Fibroblast of upper back skin (primary cell): ENCODE measurements around the gene XPO4.
"Not testable (repeated sequence)": the region's sequence is repeated elsewhere in the genome, so short reads cannot be mapped to it uniquely, and the experiment has no call there.

Experiments used
- DNase-seq: peaks from one replicate; pipeline ENCODE4 v3.0.0-alpha.2; 2013

The XPO4 gene

DNA sequence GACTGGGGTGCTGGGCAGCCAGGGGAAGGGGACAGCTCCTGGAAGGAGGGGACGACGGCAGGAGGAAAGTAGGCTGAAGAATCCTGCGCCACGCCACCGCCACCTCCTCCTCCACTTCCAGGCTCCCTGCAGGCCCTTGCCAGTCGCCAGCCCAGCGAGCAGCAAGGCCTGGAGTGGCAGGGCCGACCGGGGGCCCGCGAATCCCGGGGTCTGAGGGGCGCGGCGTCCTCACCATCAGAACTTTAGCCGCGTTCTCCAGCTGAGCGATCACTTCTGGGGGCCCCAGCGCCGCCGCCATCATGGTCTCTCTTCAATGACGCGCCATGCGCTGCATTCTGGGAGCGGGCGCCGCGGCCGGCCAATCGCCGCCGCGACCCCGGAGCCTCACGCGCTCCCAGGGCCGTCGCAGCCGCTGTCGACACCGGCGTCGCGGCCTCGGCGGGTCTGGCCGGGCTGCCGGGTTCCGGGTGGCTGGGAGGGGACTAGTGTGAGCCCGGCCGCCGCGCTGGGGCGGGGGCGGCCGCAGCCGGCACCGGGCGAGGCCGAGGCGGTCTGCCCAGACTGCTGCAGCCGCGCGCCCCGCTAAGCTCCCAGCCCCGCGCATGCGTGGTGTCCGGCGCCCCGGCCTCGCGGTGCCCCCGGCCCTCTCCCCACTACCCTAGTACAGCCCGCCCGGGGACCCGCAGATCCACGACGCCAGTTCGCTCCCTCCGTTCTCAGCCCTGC, at the start of gene XPO4:
Gene XPO4, minus strand, starts transcription at position 309 of the 726 bp plus-strand sequence. Its CDS starts 8 bp downstream, at position 301.
- peak; percentile 73 for DNase-seq

DNA sequence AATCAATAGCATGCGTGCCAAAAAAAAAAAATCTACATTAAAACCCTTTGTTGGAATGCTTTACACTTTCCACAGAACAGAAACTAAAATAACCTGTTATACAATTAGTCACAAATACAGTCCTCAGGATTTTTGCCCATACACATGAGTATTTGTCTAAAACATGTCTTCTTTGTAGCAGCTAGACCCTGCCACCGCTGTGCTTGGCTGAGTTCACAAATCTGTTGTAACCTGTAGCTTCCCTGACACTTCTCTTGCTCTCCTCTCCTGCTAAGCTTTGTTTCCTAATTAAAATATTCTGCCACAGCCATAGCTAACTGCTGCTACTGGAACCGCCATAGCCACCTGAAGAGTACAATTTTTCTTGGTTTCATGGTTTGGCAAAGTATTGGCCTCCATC, 45.5 kb upstream of the XPO4 start:
- not testable (repeated sequence) for DNase-seq

DNA sequence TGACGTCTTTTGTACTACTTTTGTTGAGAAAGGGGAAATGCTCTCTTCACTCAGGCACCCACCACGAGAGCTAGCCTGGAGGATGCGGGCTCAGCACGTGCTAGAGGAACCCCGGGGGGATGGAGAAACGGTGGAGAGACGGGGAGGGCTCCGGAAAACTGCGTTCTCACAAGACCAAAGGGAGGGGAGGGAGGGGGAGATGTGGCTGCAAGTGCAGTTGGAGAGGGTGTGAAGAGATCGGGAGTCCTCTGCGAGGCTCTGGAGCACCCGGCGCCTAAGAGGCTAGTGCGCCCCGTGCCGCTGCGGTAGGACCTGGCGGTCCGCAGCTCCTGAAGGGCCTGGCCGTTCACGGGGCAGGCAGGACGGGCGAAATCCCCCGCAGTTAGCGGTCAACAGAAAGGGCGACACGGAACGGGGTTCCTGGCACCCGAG, 43.4 kb upstream of the XPO4 start:
- no peak for DNase-seq

DNA sequence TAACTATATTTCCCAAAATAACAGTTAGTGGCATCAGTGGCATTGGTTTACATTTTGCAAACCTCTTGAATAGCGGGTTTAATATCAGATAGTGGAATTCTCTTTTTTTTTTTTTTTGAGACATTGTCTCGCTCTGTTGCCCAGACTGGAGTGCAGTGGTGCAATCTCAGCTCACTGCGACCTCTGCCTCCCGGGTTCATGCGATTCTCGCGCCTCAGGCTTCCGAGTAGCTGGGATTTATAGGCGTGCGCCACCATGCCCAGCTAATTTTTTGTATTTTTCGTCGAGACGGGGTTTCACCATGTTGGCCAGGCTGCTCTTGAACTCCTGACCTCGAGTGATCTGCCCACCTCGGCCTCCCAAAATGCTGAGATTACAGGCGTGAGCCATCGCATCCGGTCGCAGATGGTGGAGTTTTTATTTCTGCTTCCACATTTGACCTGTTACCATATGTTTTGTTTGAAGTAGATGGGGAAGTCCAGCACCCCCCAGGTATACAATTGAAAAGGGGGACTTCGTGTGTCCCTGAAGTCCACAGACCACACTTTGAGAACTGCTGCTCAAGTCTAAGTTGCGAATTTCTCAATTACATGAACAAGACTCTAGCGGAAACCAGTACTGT, 40.5 kb upstream of the XPO4 start:
- DNase-seq, result no peak

DNA sequence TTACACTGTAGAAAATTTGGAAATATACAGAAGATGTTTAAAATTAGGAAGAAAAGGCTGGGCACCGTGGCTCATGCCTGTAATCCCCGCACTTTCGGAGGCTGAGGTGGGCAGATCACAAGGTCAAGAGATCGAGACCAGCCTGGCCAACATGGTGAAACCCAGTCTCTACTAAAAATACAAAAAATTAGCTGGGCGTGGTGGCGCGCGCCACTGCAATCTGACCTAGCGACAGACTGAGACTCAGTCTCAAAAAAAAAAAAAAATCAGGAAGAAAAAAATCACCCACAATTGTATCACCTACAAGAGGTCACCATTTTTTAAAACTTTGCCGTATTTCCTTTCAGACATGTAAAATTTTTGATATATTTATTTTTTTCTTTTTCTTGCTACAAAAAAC, 38.0 kb upstream of the XPO4 start:
- DNase-seq, result not testable (repeated sequence)

DNA sequence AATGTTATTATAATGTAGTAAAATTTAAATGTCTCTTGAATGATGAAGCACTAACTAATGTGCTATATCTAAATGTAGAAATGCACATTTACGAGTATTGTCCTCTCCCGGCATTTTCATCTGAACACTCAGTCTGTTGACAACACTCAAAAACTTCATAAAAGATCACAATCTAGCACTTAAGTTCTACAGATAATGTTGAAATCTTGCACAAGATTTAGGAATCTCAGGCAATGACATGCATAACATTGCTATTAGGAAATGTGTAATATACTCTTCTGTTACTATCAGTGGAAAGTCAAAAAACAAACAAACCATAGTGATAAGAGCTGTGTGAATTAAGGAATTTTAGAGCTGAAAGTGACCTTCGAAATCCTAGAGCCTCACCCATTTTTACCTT, 37.5 kb upstream of the XPO4 start:
- peak; percentile 26 for DNase-seq

DNA sequence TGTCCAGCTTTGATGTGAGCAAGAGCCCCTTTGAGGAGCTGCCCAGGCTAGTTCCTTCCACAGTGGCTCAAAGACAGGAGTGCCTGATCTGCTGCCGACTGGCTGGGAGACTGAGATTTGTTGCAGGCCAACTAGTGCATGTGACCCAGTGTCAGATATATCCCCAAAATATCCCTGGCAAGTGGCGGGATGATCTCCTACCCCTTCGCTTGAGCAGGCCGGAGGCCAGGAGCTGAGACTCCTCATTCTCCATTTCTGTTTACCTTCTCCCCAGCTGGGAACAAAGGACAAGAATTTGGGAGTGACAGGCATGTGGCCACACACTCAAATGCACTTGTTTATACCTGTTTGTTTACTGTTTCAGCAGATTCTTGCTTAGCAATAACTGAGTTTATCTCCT, 37.1 kb upstream of the XPO4 start:
- DNase-seq, result no peak

DNA sequence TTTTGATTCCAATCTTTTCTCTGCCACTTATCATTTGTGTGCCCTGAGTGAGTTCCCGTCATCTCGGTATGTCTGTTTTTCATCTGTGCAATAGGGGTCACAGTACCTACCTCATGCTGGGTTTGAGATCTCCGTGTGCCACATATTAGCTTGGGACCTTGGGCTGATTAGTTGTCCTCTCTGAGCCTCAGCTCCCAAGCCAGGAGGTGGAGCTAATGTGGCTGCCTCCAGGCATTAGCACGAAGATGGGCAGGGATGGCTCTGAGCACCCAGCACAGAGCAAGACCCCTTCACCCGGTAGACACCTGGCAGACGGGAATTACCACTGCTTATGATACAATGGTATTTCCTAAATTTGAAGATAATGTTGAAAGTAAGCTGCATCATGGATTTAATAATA, 35.8 kb upstream of the XPO4 start:
- DNase-seq, result no peak

DNA sequence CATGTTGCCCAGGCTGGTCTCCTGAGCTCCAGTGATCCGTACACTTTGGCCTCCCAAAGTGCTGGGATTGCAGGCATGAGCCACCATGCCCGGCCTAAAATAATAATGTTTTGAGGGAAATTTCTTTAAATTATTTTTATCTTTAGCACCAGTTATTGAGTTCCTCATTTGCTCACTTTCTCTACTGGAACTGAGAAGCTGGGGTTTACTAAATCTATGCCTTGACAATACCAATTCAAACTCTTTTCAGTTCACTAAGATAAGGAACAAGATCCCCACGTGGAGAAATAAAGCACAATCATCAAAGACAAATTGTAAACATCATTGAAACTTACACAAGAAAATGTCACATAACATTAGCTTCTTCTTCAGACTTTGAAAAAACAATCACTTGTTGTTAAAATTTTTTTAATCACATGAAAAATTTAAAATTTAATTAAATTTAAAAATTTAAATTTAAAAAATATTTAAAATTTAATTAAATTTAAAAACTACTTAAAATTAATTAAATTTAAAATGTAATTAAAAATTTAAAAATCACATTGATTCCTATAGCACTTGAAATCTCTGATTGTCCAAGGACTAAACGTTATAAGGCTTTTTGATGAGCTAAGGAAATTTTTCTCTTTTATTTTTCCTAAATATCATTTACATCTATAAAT, 25.2 kb upstream of the XPO4 start:
- DNase-seq, result no peak

DNA sequence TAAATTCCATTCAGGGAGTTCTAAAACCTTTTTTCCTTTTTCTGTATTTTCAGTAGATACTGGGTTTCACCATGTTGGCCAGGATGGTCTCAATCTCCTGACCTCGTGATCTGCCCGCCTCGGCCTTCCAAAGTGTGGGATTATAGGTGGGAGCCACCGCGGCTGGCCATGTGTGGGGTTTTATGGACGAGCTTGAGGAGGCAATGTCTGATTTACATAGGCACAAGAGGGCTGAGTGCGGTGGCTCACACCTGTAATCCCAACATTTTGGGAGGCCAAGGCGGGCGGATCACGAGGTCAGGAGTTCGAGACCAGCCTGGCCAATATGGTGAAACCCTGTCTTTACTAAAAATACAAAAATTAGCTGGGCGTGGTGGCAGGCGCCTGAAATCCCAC, 22.8 kb upstream of the XPO4 start:
- not testable (repeated sequence) for DNase-seq

DNA sequence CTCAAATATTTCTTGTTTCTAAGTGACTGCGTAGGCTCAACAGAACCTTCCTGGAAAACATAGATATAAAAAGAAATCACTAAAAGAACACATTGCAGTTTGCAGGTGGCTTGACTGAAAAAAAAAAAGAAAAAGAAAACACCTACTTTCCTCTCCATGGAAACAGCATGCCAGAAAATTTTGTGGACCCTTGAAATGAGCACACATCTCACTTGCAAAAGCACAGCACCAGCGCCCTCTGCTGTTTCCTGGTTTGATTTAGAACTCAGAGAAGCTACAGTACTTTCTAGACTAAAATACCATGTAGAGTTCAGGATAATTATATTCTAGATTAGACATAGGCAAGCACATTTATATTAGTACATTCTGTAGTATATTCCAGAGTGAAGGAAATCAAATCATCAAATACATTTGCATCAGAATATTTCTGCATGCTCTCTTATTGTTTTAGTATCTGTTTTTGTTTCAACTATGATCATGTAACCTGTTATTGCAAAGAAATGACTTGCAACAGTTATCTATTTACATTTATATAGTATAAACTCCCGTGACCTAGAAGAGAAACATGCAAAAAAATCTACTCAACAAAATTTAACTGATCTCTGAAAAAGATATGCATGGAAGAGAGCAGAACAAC, 22.3 kb upstream of the XPO4 start:
- peak; percentile 83 for DNase-seq

DNA sequence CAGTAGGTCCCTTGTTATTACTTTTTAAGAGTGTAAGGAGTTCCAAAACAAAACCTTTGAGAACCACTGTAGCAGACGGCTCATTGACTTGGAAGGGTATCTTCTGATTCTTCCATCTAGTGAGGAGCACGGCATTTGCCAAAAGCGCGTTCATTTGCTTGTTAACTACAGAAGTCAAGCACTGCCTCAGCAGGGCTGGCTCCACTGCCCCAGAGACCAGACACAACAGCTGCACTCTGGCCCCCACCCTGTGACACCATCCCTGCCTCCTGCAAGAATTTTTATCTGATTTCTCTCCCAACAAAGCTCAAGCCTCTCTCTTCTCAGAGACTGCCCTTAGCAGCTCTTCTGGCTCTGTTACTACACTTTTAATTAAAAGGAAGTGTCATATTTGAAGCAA, 20.7 kb upstream of the XPO4 start:
- DNase-seq, result no peak

DNA sequence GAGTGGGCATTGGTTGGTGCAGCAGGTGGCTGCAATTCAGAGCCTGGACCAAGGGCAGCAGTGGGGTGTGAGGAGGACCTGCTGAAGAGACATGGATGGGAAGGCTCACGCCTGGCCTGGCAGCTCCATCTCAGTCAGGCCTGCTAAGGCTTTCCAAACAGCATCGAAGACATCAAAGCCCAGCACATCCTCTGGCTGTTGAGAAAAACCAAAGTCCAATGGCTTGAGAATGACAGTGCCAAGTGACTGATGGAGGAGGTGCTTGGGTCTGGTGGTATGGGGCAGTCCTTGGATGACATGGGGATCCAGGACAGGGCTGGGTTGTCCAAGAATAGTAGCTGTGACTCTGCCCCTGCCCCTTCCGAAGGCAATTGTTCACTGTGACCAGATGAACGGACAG, 19.0 kb upstream of the XPO4 start:
- DNase-seq, result no peak

DNA sequence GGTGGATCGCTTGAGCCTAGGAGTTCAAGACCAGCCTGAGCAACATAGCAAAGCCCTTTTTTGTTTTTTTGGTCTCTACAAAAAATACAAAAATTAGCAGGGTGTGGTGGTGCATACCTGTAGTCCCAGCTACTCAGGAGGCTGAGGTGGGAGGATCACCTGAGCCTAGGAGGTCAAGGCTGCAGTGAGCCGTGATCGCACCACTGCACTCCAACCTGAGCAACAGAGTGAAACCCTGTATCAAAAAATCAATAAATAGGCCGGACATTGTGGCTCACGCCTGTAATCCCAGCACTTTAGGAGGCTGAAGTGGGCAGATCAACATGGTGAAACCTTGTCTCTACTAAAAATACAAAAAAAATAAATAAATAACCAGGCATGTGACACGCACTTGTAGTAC, 13.1 kb upstream of the XPO4 start:
- not testable (repeated sequence) for DNase-seq

DNA sequence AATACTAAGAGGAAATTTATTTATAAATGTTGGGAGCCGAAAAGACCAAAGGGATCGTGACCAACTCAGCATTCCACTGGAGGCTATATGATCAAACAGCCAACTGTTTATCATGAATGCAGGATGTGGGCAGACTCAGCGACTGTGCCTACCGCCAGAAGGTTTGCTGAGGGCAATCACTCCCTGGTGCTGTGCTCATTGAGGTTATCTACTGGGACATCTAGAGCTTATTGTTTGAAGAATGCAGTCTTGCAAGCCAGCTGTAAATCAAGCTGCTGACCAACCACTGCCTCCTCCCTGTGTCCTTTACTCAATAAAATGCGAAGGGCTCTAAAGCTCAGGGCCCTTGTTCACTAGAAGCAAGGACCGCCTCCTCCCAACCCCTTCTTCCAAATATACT, 8.5 kb upstream of the XPO4 start:
- DNase-seq, result no peak

DNA sequence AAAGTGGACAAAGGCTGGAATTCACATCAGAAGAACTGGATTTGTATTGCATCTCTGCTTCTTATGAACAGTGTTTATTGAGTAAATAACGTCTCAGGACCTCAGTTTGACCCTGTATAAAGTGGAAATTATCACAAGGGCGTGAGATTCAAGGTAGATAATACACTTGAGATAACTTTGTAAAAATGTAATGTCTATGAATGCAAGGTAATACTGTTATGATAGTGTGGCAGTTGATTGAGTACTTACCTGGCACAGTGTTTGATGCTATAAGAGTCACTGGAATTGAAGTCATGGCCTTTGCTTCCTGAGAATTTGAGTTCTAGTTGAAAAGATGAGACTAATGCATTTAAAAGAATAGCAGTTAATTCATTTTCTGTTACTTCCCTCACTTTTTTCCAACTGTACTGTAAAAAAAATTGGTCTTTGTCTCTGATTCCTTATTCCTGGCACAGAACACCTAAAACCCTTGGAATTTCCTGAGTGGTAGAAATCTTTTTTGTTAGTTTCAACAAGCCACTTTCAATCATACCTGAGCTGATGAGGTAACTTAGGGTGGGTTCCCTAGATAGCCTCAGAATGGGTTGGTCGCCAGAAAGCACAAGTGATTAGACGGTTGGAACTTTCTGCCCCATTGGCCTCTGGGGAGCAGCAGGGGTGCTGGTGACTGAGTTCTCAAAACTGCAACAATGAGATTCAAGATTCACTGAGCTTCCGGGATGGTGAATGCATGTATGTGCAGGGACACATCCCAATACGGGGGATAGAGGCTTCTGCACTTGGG, 6.4 kb upstream of the XPO4 start:
- DNase-seq, result no peak

DNA sequence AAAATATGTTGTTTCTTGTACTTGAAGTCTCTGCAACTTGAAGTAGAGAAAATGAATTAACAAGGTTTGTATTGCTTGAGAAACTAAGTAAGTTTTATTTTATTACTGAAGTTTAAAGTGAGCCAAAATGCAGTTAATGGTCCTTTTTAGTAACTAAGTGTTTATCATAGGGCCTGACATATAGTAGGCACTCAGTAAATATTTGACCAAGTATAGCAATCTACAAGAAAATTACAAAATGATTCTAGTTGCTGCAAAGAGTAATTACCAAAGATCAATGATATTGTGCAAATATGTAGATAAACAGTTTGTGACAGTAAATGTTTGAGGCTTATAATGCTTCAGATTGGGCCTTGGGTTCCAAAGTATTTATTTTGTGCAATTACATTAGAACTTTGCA, 2.4 kb upstream of the XPO4 start:
- DNase-seq, result no peak

DNA sequence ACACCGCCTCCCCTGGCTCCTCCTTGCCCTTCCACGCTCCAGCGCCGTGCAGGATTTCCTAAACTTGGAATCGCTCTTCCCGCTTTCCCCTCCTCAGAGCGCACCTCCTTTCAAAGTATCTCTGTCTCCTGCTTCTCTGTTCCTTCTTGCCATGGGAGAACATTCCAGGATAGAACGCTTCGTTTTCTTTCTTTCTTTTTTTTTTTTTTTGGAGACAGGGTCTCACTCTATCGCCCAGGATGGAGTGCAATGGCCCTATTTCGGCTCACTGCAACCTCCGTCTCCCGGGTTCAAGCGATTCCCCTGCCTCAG, 574 bp upstream of the XPO4 start:
- no peak for DNase-seq

DNA sequence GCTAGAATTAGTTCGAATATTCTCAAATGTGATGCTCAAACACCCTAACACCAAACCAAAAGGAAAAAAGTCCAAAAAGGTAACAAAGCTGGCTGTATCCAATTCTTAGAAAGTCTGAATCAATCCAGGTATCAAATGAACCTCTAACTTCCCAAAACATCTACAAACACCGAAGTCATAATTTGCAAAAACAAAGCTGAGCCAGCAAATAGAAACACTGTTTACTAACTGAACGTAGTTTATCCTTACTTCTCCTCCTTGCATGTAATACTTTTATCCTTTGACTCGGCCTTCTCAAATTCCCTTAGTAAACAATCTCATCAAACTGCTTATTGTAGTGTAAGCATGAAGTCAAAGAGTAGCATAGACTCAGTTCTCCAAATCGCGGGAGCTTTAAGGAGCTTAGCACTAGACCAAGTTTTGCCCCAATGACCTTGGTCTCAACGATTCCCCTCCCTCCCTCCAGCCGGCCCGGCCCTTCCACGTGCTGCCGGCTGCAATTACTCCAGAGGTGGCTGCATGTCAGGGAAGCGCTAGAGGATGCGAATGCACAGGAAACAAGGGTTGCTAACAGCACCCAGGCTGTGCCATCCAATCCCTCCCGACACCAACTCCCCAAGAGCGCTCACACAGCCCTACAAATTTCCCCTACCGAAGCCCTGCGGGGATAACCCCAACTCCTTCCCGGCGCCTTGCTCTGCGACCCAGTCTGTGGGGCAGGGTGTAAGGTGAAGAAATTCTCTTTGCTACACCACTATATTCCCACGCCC, 693 bp downstream of the XPO4 start:
- peak; percentile 11 for DNase-seq

DNA sequence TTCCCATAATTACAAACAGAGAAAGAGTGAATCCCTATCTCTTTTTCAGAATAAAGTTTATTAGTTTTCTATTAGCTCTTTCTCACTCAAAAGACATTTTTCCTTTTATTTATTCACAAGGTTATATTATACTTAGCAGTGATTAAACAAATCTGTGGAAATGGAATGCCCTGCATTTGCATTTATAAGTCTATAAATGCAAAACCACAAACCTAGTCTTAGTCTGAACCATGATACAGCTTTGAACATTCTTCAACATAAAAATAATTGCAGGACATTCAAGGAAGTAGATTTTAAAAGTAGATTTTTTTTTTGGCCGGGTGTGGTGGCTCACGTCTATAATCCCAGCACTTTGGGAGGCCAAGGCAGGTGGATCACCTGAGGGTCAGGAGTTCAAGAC, 8.3 kb downstream of the XPO4 start:
- no peak for DNase-seq

DNA sequence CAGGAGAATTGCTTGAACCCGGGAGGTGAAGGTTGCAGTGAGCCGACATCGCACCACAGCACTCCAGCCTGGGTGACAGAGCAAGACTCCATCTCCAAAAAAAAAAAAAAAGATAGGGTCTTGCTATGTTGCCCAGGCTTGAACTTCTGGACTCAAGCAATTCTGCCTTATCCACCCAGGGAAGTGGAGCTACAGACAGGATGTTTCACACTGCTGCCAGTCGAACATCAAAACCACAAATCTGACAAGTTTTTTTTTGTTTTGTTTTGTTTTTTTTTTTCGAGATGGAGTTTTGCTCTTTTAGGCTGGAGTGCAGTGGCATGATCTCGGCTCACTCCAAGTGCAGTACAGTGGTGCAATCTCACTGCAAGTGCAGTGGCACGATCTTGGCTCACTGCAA, 10.8 kb downstream of the XPO4 start:
- DNase-seq, result no peak

DNA sequence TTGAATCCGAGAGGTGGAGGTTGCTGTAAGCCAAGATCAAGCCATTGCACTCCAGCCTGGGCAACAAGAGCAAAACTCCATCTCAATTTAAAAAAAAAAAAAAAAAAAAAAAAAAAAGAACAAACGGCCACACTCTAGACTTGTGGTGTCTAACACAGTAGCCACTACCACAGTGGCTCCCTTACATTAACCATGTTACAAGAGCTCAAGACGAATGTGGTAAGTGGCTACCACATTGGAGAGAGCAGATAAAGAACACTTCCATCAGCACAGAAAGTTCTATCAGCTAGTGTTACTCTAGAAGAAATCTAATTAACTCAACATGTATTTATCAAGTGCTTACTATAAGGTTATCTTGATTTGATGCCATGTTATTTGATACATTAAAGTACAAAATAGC, 11.5 kb downstream of the XPO4 start:
- no peak for DNase-seq
